ENCODE data around the gene ESYT3.

- TF ChIP-seq CTCF (conservative IDR thresholded peaks at IDR 0.05) (no peak), EZH2 (IDR thresholded peaks at IDR 0.05; ENCODE audit: low read depth) (no peak)
These were observed 29.4 kb upstream of the ESYT3 start for GRCh38 chr3:138405001-138405400.

All from PC-9 (cell line).